ENCODE results near the gene SETD2. TPM values are rescaled to one million over a fixed set of nuclear protein-coding genes. Genes with fewer than 3 reads are reported as not detected.

SETD2 gene
- polyA plus RNA-seq, 4 donors: 15.9 to 38.3 (median 18.7) TPM

GRCh38 chr3:46997453-46998091 is 166.3 kb downstream of the SETD2 start:
- peaks cover 4 to 98% (median 6%) of the 10 kb centered on the region in 3 donors for H3K36me3 ChIP-seq (ENCODE audit: control insufficient read depth in 3 of 3, insufficient read depth in 2 of 3, low read depth in 1 of 3, low read length in 3 of 3)

GRCh38 chr3:46996689-46997452 is 167.0 kb downstream of the SETD2 start:
- FAIRE-seq (no peak), DNase-seq (no peak)
- H3K4me1 ChIP-seq (ENCODE audit: control insufficient read depth in 3 of 3, insufficient read depth in 2 of 3, low read depth in 1 of 3, low read length in 2 of 3): peaks cover 0 to 16% (median 0%) of the 10 kb centered on the region in 3 donors
- H3K36me3 ChIP-seq (ENCODE audit: control insufficient read depth in 3 of 3, insufficient read depth in 2 of 3, low read depth in 1 of 3, low read length in 3 of 3): peaks cover 4 to 98% (median 6%) of the 10 kb centered on the region in 3 donors
- 74 to 81% (median 76%) methylated on average over 12 of the region's 12 CpGs for WGBS, 3 donors
- H3K27me3 ChIP-seq (ENCODE audit: control insufficient read depth in 3 of 3, insufficient read depth in 3 of 3, low read length in 3 of 3): no peaks in the 10 kb centered on the region
- H3K4me3 ChIP-seq (ENCODE audit: low read depth in 1 of 3, low read length in 3 of 3): no peak overlapping the region
- H3K9me3 ChIP-seq (ENCODE audit: control insufficient read depth in 2 of 2, insufficient read depth in 1 of 2, low read depth in 1 of 2, low read length in 1 of 2): no peaks in the 10 kb centered on the region
- H3K27ac ChIP-seq (ENCODE audit: low read depth in 1 of 3, low read length in 2 of 3): no peak overlapping the region

More at GRCh38 chr3:46997453-46998091, 166.3 kb downstream of the SETD2 start:
- Histone ChIP-seq H3K27me3 (ENCODE audit: control insufficient read depth in 3 of 3, insufficient read depth in 3 of 3, low read length in 3 of 3) (no peaks in the 10 kb centered on the region), H3K9me3 (ENCODE audit: control insufficient read depth in 2 of 2, insufficient read depth in 1 of 2, low read depth in 1 of 2, low read length in 1 of 2) (no peaks in the 10 kb centered on the region), H3K27ac (ENCODE audit: low read depth in 1 of 3, low read length in 2 of 3) (peak overlapping the region in 1 of 3 donors; percentile 39), H3K4me1 (ENCODE audit: control insufficient read depth in 3 of 3, insufficient read depth in 2 of 3, low read depth in 1 of 3, low read length in 2 of 3) (peaks cover 0 to 16% (median 0%) of the 10 kb centered on the region in 3 donors), H3K4me3 (ENCODE audit: low read depth in 1 of 3, low read length in 3 of 3) (no peak overlapping the region)
- DNase-seq: no peak
- 80 to 91% (median 88%) methylated on average over 13 of the region's 13 CpGs for WGBS, 3 donors
- FAIRE-seq: no peak

- Histone ChIP-seq H3K27me3 (ENCODE audit: control insufficient read depth in 3 of 3, insufficient read depth in 3 of 3, low read length in 3 of 3) (no peaks in the 10 kb centered on the region), H3K4me3 (ENCODE audit: low read depth in 1 of 3, low read length in 3 of 3) (no peak overlapping the region), H3K27ac (ENCODE audit: low read depth in 1 of 3, low read length in 2 of 3) (no peak overlapping the region), H3K4me1 (ENCODE audit: control insufficient read depth in 3 of 3, insufficient read depth in 2 of 3, low read depth in 1 of 3, low read length in 2 of 3) (peaks cover 0 to 16% (median 0%) of the 10 kb centered on the region in 3 donors), H3K36me3 (ENCODE audit: control insufficient read depth in 3 of 3, insufficient read depth in 2 of 3, low read depth in 1 of 3, low read length in 3 of 3) (peaks cover 3 to 98% (median 6%) of the 10 kb centered on the region in 3 donors), H3K9me3 (ENCODE audit: control insufficient read depth in 2 of 2, insufficient read depth in 1 of 2, low read depth in 1 of 2, low read length in 1 of 2) (no peaks in the 10 kb centered on the region)
- 92 to 95% (median 93%) methylated on average over 19 to 22 of the region's 22 CpGs for WGBS, 3 donors
- DNase-seq (no peak), FAIRE-seq (no peak)
Measured at GRCh38 chr3:46995901-46996562, 167.9 kb downstream of the SETD2 start.

DNA sequence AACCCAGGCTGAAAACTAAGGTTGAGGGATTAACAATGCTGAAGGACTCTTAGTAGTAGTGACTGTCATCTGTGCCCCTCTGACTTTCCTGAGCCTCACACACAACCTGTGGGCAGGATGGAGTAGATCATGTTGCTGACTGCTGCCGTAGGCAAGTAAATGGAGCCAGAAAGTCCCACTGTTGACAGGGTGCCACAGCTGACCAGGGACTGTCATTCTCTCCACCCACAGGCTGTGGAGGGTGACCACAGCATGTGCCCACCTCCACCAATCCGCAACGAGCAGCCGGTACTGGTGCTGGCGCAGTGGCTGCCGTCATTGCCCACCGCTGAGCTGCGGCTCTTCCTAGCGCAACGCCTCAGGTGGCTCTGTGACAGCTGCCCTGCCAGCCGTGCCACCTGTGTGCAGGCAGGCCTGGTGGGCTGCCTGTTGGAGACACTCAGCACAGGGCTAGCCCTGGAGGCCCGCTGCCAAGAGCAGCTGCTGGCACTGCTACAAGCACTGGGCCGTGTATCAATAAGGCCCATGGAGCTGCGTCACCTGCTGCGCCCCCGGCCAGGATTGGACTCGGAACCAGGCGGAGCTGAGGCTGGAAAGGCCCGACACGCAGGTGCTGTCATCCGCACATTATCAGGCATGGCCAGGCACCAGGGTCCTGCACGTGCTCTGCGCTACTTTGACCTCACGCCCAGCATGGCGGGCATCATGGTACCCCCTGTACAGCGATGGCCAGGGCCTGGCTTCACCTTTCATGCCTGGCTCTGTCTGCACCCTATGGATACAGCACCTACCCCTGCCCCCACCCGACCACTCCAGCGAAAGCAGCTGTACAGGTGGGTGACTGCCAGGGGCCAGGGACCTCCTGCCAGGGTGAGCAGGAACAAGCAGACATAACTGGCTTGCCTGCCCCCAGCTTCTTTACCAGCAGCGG is 168.8 kb downstream of the SETD2 start:
- no peak for FAIRE-seq
- 91 to 95% (median 94%) methylated on average over 29 of the region's 29 CpGs for WGBS, 3 donors
- H3K36me3 ChIP-seq (ENCODE audit: control insufficient read depth in 3 of 3, insufficient read depth in 2 of 3, low read depth in 1 of 3, low read length in 3 of 3): peaks cover 0 to 98% (median 0%) of the 10 kb centered on the region in 3 donors

DNA sequence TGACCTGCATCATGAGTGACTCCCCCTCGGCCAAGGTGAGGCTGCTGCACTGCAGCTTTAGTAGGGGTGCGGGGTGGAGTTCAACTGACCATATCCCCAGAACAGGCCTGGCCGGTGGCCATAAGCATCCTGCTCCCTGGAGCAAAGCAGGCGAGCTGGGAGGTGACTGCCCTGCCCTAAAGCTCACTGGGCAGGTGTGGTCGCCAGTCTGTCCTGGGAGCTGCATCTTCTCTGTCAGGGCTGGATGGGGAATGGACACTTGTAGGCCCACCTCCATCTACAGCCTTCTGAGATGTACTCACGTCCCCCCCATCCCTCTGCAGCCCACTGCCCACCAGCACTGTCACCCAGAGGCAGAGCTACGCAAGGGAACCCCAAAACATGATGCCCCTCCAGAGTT is 169.9 kb downstream of the SETD2 start:
- WGBS, 3 donors: 81 to 92% (median 87%) methylated on average over 7 of the region's 7 CpGs
- no peak overlapping the region for H3K4me3 ChIP-seq (ENCODE audit: low read depth in 1 of 3, low read length in 3 of 3)
- H3K27ac ChIP-seq (ENCODE audit: low read depth in 1 of 3, low read length in 2 of 3): no peak overlapping the region
- H3K4me1 ChIP-seq (ENCODE audit: control insufficient read depth in 3 of 3, insufficient read depth in 2 of 3, low read depth in 1 of 3, low read length in 2 of 3): peaks cover 0 to 14% (median 0%) of the 10 kb centered on the region in 3 donors
- H3K9me3 ChIP-seq (ENCODE audit: control insufficient read depth in 2 of 2, insufficient read depth in 1 of 2, low read depth in 1 of 2, low read length in 1 of 2): no peaks in the 10 kb centered on the region
- peaks cover 0 to 96% (median 0%) of the 10 kb centered on the region in 3 donors for H3K36me3 ChIP-seq (ENCODE audit: control insufficient read depth in 3 of 3, insufficient read depth in 2 of 3, low read depth in 1 of 3, low read length in 3 of 3)
- no peak for FAIRE-seq
- H3K27me3 ChIP-seq (ENCODE audit: control insufficient read depth in 3 of 3, insufficient read depth in 3 of 3, low read length in 3 of 3): no peaks in the 10 kb centered on the region
- DNase-seq: no peak

More for the DNA sequence above, 168.8 kb downstream of the SETD2 start:
- Histone ChIP-seq H3K27ac (ENCODE audit: low read depth in 1 of 3, low read length in 2 of 3) (no peak overlapping the region), H3K4me3 (ENCODE audit: low read depth in 1 of 3, low read length in 3 of 3) (no peak overlapping the region), H3K27me3 (ENCODE audit: control insufficient read depth in 3 of 3, insufficient read depth in 3 of 3, low read length in 3 of 3) (no peaks in the 10 kb centered on the region), H3K9me3 (ENCODE audit: control insufficient read depth in 2 of 2, insufficient read depth in 1 of 2, low read depth in 1 of 2, low read length in 1 of 2) (no peaks in the 10 kb centered on the region), H3K4me1 (ENCODE audit: control insufficient read depth in 3 of 3, insufficient read depth in 2 of 3, low read depth in 1 of 3, low read length in 2 of 3) (peaks cover 0 to 16% (median 0%) of the 10 kb centered on the region in 3 donors)
- no peak for DNase-seq

GRCh38 chr3:46993292-46993691 is 170.6 kb downstream of the SETD2 start:
- peaks cover 0 to 7% (median 0%) of the 10 kb centered on the region in 3 donors for H3K4me1 ChIP-seq (ENCODE audit: control insufficient read depth in 3 of 3, insufficient read depth in 2 of 3, low read depth in 1 of 3, low read length in 2 of 3)
- H3K4me3 ChIP-seq (ENCODE audit: low read depth in 1 of 3, low read length in 3 of 3): no peak overlapping the region
- peaks cover 0 to 96% (median 0%) of the 10 kb centered on the region in 3 donors for H3K36me3 ChIP-seq (ENCODE audit: control insufficient read depth in 3 of 3, insufficient read depth in 2 of 3, low read depth in 1 of 3, low read length in 3 of 3)
- H3K27ac ChIP-seq (ENCODE audit: low read depth in 1 of 3, low read length in 2 of 3): no peak overlapping the region
- no peak for DNase-seq
- H3K27me3 ChIP-seq (ENCODE audit: control insufficient read depth in 3 of 3, insufficient read depth in 3 of 3, low read length in 3 of 3): no peaks in the 10 kb centered on the region
- no peaks in the 10 kb centered on the region for H3K9me3 ChIP-seq (ENCODE audit: control insufficient read depth in 2 of 2, insufficient read depth in 1 of 2, low read depth in 1 of 2, low read length in 1 of 2)
- no peak for FAIRE-seq
- 81 to 88% (median 84%) methylated on average over 2 of the region's 2 CpGs for WGBS, 3 donors

DNA sequence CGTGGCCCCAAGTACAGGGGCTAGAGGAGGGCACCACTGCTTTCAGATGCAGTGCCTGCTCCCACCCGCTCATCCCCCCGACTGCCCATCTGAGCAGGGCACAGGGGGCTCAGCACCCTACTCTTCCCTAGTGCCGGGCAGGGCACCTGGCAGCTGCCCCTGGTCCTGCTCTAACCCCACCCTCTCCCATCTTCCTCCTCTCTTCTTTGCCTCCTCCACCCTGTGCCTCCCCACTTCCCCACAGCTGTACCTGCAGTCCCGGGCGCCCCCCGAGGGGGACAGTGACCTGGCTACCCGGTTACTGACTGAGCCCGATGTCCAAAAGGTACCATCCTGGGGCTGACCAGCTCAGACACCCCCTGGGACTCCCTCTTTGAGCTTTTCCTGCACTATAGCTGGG is 171.7 kb downstream of the SETD2 start:
- no peak for FAIRE-seq
- Histone ChIP-seq H3K9me3 (ENCODE audit: control insufficient read depth in 2 of 2, insufficient read depth in 1 of 2, low read depth in 1 of 2, low read length in 1 of 2) (no peaks in the 10 kb centered on the region), H3K27me3 (ENCODE audit: control insufficient read depth in 3 of 3, insufficient read depth in 3 of 3, low read length in 3 of 3) (no peaks in the 10 kb centered on the region), H3K27ac (ENCODE audit: low read depth in 1 of 3, low read length in 2 of 3) (no peak overlapping the region), H3K4me1 (ENCODE audit: control insufficient read depth in 3 of 3, insufficient read depth in 2 of 3, low read depth in 1 of 3, low read length in 2 of 3) (peaks cover under 1 to 10% (median 5%) of the 10 kb centered on the region in 3 donors), H3K4me3 (ENCODE audit: low read depth in 1 of 3, low read length in 3 of 3) (no peak overlapping the region), H3K36me3 (ENCODE audit: control insufficient read depth in 3 of 3, insufficient read depth in 2 of 3, low read depth in 1 of 3, low read length in 3 of 3) (peaks cover 0 to 91% (median 0%) of the 10 kb centered on the region in 3 donors)
- no peak for DNase-seq
- 90 to 94% (median 93%) methylated on average over 9 of the region's 9 CpGs for WGBS, 3 donors
